Measurements from ENCODE around the gene HIC2. TPM values are rescaled to one million over a fixed set of nuclear protein-coding genes. Genes with fewer than 3 reads are reported as not detected.

The HIC2 gene
- total and polyA plus RNA-seq, 9 of the 15 experiments (the other 6 are each of a cell fraction or from before 2014, with no cell fraction given): 1.7 to 117 (median 35.5) TPM

- TF ChIP-seq ZNF318 (IDR thresholded peaks at IDR 0.05; ENCODE audit: borderline replicate concordance in 1 of 2, low read depth in 1 of 2) (no peak), HMG20B (CRISPR knock-in tag; IDR thresholded peaks at IDR 0.05) (no peak), EP300 (IDR thresholded peaks at IDR 0.05; ENCODE audit: low read length) (no peak), NFE2 (IDR thresholded peaks at IDR 0.05; ENCODE audit: low read depth) (no peak), JUN (IDR thresholded peaks at IDR 0.05; ENCODE audit: borderline replicate concordance, low read depth, low read length) (no peak), JUN (CRISPR knock-in tag; IDR thresholded peaks at IDR 0.05; ENCODE audit: borderline replicate concordance) (no peak), NELFE (IDR thresholded peaks at IDR 0.05; ENCODE audit: insufficient read depth, insufficient read length) (no peak), ZNF778 (CRISPR knock-in tag; IDR thresholded peaks at IDR 0.05) (no peak), ELF2 (CRISPR knock-in tag; IDR thresholded peaks at IDR 0.05) (no peak), MCM2 (IDR thresholded peaks at IDR 0.05; ENCODE audit: low read depth) (no peak), RUNX1 (IDR thresholded peaks at IDR 0.05; ENCODE audit: low read depth) (no peak), ZNF24 (IDR thresholded peaks at IDR 0.05) (no peak), EZH2 (IDR thresholded peaks at IDR 0.05; ENCODE audit: borderline replicate concordance, low read depth, low read length) (no peak), SMARCA4 (IDR thresholded peaks at IDR 0.05) (no peak), KAT2B (IDR thresholded peaks at IDR 0.05; ENCODE audit: low read depth, low read length) (no peak), ZNF512 (tag; IDR thresholded peaks at IDR 0.05) (no peak), FOXP4 (CRISPR knock-in tag; IDR thresholded peaks at IDR 0.05; ENCODE audit: borderline replicate concordance) (no peak), RFX1 (IDR thresholded peaks at IDR 0.05) (no peak)
Measured at GRCh38 chr22:21447694-21448402, 30.7 kb downstream of the HIC2 start (continued).

Data from K562 (cell line).